IMR-90 (cell line): ENCODE results near the gene PRAMEF12.

Source experiments
- BHLHE40 ChIP-seq: fragments of 150-350 bp; IDR thresholded peaks from 2 replicates; pipeline ENCODE4 v1.6.1; 2016; ENCODE audit warnings: mild to moderate bottlenecking, low read depth, low read length
- CEBPB ChIP-seq: IDR thresholded peaks from 2 replicates; pipeline ENCODE4 v1.6.1; 2012; ENCODE audit warnings: low read depth, low read length, improper control_type of control experiment
- CTCF ChIP-seq: conservative IDR thresholded peaks from 2 replicates; pipeline ENCODE4 v1.5.1; 2012; ENCODE audit warnings: mild to moderate bottlenecking, low read depth, low read length, improper control_type of control experiment
- FOS ChIP-seq: fragments of 150-350 bp; IDR thresholded peaks from 2 replicates; pipeline ENCODE4 v1.6.1; 2016; ENCODE audit warnings: low read depth, low read length
- MAZ ChIP-seq: IDR thresholded peaks from 2 replicates; pipeline ENCODE4 v1.6.1; 2012; ENCODE audit warnings: low read depth, mild to moderate bottlenecking, low read length, improper control_type of control experiment, moderate library complexity, borderline replicate concordance
- NFE2L2 ChIP-seq: fragments of 150-350 bp; IDR thresholded peaks from 2 replicates; pipeline ENCODE4 v1.6.1; 2016; ENCODE audit warnings: low read depth, mild to moderate bottlenecking, low read length
- POLR2A ChIP-seq: IDR thresholded peaks from 2 replicates; pipeline ENCODE4 v1.6.1; 2012; ENCODE audit warnings: mild to moderate bottlenecking, low read depth, low read length
- RAD21 ChIP-seq: IDR thresholded peaks from 2 replicates; pipeline ENCODE4 v1.6.1; 2012; ENCODE audit warnings: low read length, improper control_type of control experiment
- RCOR1 ChIP-seq: IDR thresholded peaks from 2 replicates; pipeline ENCODE4 v1.6.1; 2012; ENCODE audit warnings: mild to moderate bottlenecking, low read length, improper control_type of control experiment; ENCODE audit not compliant: insufficient replicate concordance
- USF2 ChIP-seq: fragments of 150-350 bp; IDR thresholded peaks from 2 replicates; pipeline ENCODE4 v1.6.1; 2017; ENCODE audit warnings: mild to moderate bottlenecking, antibody characterized with exemption, low read length, low read depth
- TF ChIP-seq, protein P1 (sequence below): fragments of 150-350 bp; IDR thresholded peaks from 2 replicates; pipeline ENCODE4 v1.6.1; 2016; ENCODE audit warnings: low read depth, mild to moderate bottlenecking, low read length, moderate library complexity, borderline replicate concordance

DNA sequence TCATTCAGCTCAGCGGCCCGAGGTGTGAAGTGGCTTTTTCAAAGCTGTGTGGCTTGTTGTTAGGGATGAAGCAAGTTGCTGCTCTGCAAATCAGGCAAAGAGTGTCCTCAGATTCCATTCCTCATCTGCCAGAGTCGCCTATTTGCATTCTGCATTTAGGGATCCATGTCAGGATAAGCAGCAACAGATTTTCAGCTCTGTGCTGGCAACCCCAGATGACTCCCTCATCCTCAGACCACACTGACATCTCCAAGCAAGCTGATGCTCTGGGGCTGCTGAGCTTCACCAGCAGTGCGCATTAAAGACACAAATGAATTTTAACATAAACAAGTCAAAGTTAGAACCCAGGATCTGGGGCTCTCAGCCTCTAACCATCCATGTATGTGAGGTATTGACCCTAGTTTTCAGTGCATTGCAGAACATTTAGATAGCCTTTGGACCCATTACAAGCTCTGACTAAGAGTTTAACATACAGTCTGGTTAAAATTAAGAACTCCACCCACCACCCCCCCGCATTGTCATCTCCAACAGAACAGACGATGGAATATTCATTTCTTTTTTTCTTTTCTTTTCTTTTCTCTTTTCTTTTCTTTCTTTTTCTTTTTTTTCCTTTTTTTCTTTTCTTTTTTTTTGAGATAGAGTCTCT is 16.6 kb upstream of the PRAMEF12 start:
- no peak for TF ChIP-seq CTCF
- TF ChIP-seq BHLHE40 = no peak
- TF ChIP-seq RCOR1 = no peak
- no peak for TF ChIP-seq POLR2A
- no peak for TF ChIP-seq FOS
- no peak for TF ChIP-seq CEBPB
- no peak for TF ChIP-seq USF2
- TF ChIP-seq MAZ = no peak
- TF ChIP-seq NFE2L2 = no peak
- TF ChIP-seq RAD21 = no peak
- TF ChIP-seq, protein P1, sequence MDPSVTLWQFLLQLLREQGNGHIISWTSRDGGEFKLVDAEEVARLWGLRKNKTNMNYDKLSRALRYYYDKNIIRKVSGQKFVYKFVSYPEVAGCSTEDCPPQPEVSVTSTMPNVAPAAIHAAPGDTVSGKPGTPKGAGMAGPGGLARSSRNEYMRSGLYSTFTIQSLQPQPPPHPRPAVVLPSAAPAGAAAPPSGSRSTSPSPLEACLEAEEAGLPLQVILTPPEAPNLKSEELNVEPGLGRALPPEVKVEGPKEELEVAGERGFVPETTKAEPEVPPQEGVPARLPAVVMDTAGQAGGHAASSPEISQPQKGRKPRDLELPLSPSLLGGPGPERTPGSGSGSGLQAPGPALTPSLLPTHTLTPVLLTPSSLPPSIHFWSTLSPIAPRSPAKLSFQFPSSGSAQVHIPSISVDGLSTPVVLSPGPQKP = no peak
